ENCODE measurements around the gene MFAP2.

DNA sequence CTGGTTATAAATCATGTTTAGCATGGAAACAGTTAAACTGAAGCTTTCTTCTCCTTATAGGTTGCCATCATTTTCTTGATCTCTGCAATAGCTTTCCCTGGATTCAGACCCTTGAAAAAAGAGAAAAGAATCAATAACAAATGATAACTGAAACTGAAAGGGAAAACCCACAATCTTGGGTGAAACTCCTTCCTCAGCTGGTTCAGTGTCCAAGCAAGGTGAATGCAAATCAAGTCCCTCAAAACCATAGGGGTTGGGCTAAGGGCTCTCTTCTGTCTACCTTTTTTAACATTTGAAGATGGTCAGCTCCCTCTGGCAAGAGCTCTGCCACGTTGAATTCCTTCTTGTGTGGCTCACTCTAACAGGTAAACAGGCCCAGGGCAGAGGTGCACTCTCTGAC, 38.4 kb upstream of the MFAP2 start:
- TF ChIP-seq KDM1A (IDR thresholded peaks at IDR 0.05; ENCODE audit: borderline replicate concordance, low read length) (no peak), GTF2F1 (IDR thresholded peaks at IDR 0.05; ENCODE audit: borderline replicate concordance, low read depth, low read length) (no peak), CTCF (IDR thresholded peaks at IDR 0.05; ENCODE audit: control extremely low read depth in 1 of 3, insufficient read depth in 1 of 3, low read depth in 1 of 3, low read length in 3 of 3) (no peak)
